Tibial artery (tissue), 4 donors: ENCODE data around the gene CSN1S1.
A peak's percentile ranks its signal among the peaks of the same experiment; 100 is the strongest.

Experiments
- DNase-seq, 2 donors: peaks; one replicate each; pipeline ENCODE4 v3.0.0-alpha.2; 2019
- H3K27ac ChIP-seq, 2 donors: fragments of 200-600 bp; sonication (generic) in 1 of 2; 1 replicate in 1 of 2; 2 replicates in 1 of 2; pipeline ENCODE4 v1.5.1; 2018 to 2019; ENCODE audit warnings: mild to moderate bottlenecking in 1 of 2
- H3K27me3 ChIP-seq, 2 donors: fragments of 200-600 bp; sonication (generic) in 1 of 2; one replicate each; pipeline versions ENCODE4 v1.5.1 to v1.6.0; 2016 to 2019
- H3K36me3 ChIP-seq, 3 donors: fragments of 200-600 bp; sonication (generic) in 2 of 3; one replicate each; pipeline ENCODE4 v1.5.1; 2016 to 2019; ENCODE audit warnings: mild to moderate bottlenecking in 2 of 3
- H3K4me1 ChIP-seq, 4 donors: fragments of 200-600 bp; sonication (generic) in 2 of 4; 1 replicate in 3 of 4; 2 replicates in 1 of 4; pipeline ENCODE4 v1.5.1; 2016 to 2019
- H3K4me3 ChIP-seq, 2 donors: fragments of 200-600 bp; sonication (generic) in 1 of 2; 1 replicate in 1 of 2; 2 replicates in 1 of 2; pipeline ENCODE4 v1.5.1; 2018 to 2019; ENCODE audit warnings: mild to moderate bottlenecking in 2 of 2
- H3K9me3 ChIP-seq, 3 donors: fragments of 200-600 bp; sonication (generic) in 1 of 3; one replicate each; pipeline ENCODE4 v1.5.1; 2016 to 2019
- intact Hi-C: fragments of 100-400 bp; cut with DNase I; formaldehyde crosslinking; loops from one replicate; pipeline ENCODE4 v1.15.0; 2023; ENCODE audit warnings: low total_unique reads
- TF ChIP-seq, protein P1 (sequence below), 2 experiments: fragments of 200-600 bp in 1 of 2; fragments of 450-650 bp in 1 of 2; IDR thresholded peaks; one replicate each; pipeline ENCODE4 v1.5.1; 2017 to 2019; ENCODE audit warnings: antibody characterized with exemption in 2 of 2, mild to moderate bottlenecking in 1 of 2, moderate library complexity in 1 of 2

The CSN1S1 gene

GRCh38 chr4:69930768-69931167, at the start of gene CSN1S1:
CSN1S1 (plus strand) TSS chr4:69931068; CDS start chr4:69932556, 1,488 bp downstream.
- intact Hi-C loops = no loop called here
- no peak for DNase-seq

GRCh38 chr4:69881173-69881773, 49.6 kb upstream of the CSN1S1 start:
- peak in 1 of 2 donors; percentile 28 for DNase-seq
- intact Hi-C loops = loop anchor here (5.0 kb wide), 1 partner anchor 194 kb away; no protein-coding TSS in a partner anchor
- Histone ChIP-seq H3K27me3 (no peaks in the 10 kb centered on the region), H3K36me3 (no peaks in the 10 kb centered on the region), H3K4me1 (no peaks in the 10 kb centered on the region), H3K27ac (no peak overlapping the region), H3K9me3 (no peaks in the 10 kb centered on the region), H3K4me3 (no peak overlapping the region)
- TF ChIP-seq, protein P1, sequence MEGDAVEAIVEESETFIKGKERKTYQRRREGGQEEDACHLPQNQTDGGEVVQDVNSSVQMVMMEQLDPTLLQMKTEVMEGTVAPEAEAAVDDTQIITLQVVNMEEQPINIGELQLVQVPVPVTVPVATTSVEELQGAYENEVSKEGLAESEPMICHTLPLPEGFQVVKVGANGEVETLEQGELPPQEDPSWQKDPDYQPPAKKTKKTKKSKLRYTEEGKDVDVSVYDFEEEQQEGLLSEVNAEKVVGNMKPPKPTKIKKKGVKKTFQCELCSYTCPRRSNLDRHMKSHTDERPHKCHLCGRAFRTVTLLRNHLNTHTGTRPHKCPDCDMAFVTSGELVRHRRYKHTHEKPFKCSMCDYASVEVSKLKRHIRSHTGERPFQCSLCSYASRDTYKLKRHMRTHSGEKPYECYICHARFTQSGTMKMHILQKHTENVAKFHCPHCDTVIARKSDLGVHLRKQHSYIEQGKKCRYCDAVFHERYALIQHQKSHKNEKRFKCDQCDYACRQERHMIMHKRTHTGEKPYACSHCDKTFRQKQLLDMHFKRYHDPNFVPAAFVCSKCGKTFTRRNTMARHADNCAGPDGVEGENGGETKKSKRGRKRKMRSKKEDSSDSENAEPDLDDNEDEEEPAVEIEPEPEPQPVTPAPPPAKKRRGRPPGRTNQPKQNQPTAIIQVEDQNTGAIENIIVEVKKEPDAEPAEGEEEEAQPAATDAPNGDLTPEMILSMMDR (IDR thresholded peaks at IDR 0.05) = peak; percentile 49 to 57

More at GRCh38 chr4:69930768-69931167, at the start of gene CSN1S1:
- TF ChIP-seq, protein P1 (IDR thresholded peaks at IDR 0.05) = no peak
- no peaks in the 10 kb centered on the region for H3K4me1 ChIP-seq
- H3K36me3 ChIP-seq = no peaks in the 10 kb centered on the region
- H3K9me3 ChIP-seq = no peaks in the 10 kb centered on the region
- H3K27me3 ChIP-seq = no peaks in the 10 kb centered on the region
- no peak within 1 kb of the TSS for H3K4me3 ChIP-seq
- no peak within 1 kb of the TSS for H3K27ac ChIP-seq

DNA sequence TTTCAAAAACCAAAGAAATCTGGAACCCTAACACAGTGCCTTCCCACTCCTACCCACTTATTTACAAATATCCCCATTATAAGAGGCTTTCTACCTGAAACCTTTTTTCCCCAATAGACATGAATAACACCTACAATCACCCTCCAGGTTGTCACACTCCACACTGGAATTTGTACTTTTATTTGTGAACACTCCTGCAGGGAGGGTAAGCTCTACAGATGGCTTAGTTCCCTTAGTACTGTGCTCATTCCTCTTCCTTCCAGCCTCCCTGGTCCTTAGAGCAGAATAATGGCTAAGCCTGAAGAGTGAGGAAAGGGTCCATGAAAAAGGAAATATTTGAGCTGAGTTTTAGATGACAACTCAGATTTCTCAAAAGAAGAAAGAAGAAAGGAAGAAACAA, 48.7 kb upstream of the CSN1S1 start:
- Histone ChIP-seq H3K9me3 (no peaks in the 10 kb centered on the region), H3K4me3 (no peak overlapping the region), H3K4me1 (no peaks in the 10 kb centered on the region), H3K27me3 (no peaks in the 10 kb centered on the region), H3K27ac (no peak overlapping the region), H3K36me3 (no peaks in the 10 kb centered on the region)
- TF ChIP-seq, protein P1 (IDR thresholded peaks at IDR 0.05) = no peak
- no peak for DNase-seq
- intact Hi-C loops = loop anchor here (5.0 kb wide), 1 partner anchor 195 kb away; no protein-coding TSS in a partner anchor

- H3K4me1 ChIP-seq = no peaks in the 10 kb centered on the region
- TF ChIP-seq, protein P1 (IDR thresholded peaks at IDR 0.05) = no peak
- no peak for DNase-seq
- intact Hi-C loops = no loop called here
- H3K9me3 ChIP-seq = no peaks in the 10 kb centered on the region
- H3K4me3 ChIP-seq = no peak overlapping the region
- H3K36me3 ChIP-seq = no peaks in the 10 kb centered on the region
- H3K27me3 ChIP-seq = no peaks in the 10 kb centered on the region
- no peak overlapping the region for H3K27ac ChIP-seq
These were observed 42.5 kb upstream of the CSN1S1 start for GRCh38 chr4:69888336-69888735.

DNA sequence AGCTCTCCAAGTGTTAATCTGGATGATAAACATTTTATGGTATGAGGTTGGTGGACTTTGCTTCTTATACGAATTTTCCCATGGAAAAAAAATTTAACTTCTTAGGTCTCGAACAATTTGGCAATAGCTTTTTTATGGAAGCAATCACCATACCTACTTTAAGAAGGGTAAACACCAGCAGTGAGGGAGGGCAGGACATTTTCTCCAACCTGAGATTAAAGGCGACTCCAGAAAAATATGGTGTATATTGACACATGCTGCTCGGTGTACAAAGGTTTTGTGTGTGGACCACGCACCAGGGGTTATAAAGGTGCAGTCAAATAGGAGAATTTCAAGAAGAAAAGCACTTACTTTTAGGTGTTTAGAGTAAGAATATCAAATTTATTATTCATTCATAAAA, 36.7 kb upstream of the CSN1S1 start:
- TF ChIP-seq, protein P1 (IDR thresholded peaks at IDR 0.05) = no peak

More for the DNA sequence above, 36.7 kb upstream of the CSN1S1 start:
- Histone ChIP-seq H3K27me3 (no peaks in the 10 kb centered on the region), H3K9me3 (no peaks in the 10 kb centered on the region), H3K4me1 (no peaks in the 10 kb centered on the region), H3K27ac (no peak overlapping the region), H3K36me3 (no peaks in the 10 kb centered on the region), H3K4me3 (no peak overlapping the region)
- intact Hi-C loops = no loop called here
- no peak for DNase-seq
